ENCODE data around the gene PSMB7. TPM values are rescaled to one million over a fixed set of nuclear protein-coding genes. Genes with fewer than 3 reads are reported as not detected.

The PSMB7 gene
- total RNA-seq, 4 donors from 2014 or later, result 84.3 to 178 (median 135) TPM

DNA sequence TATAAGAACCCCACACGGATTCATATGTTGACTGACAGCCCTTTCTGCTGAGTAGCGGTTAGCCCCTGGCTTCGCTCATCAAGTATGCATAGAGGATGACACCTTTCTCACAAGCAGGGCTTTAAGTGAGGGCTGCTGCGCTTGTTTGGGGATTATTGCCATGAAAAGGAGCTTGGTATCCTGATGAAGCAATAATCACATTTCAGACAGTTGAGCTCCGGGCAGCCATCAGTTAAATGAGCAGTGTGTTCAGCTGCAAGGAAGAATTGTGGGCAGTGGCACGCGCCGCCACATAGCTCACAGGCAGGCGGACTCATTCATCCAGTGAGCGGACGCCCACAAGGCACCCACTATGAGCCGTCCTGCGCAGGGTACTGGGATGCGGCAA is 79.9 kb downstream of the PSMB7 start:
- H3K27ac ChIP-seq, result no peak overlapping the region
- H3K9me3 ChIP-seq, result no peaks in the 10 kb centered on the region
- 87 to 95% methylated on average over 11 to 14 of the region's 14 CpGs for WGBS, 2 donors
- no peak for DNase-seq
- TF ChIP-seq CTCF (IDR thresholded peaks at IDR 0.05) (no peak), POLR2A (IDR thresholded peaks at IDR 0.05) (no peak)
- no peak overlapping the region for H3K4me3 ChIP-seq (replicated peaks in 1 of 3)
- no peaks in the 10 kb centered on the region for H3K27me3 ChIP-seq
- intact Hi-C loops (cut with DNase I), result no loop called here
- no peaks in the 10 kb centered on the region for H3K36me3 ChIP-seq
- H3K4me1 ChIP-seq, result no peaks in the 10 kb centered on the region

DNA sequence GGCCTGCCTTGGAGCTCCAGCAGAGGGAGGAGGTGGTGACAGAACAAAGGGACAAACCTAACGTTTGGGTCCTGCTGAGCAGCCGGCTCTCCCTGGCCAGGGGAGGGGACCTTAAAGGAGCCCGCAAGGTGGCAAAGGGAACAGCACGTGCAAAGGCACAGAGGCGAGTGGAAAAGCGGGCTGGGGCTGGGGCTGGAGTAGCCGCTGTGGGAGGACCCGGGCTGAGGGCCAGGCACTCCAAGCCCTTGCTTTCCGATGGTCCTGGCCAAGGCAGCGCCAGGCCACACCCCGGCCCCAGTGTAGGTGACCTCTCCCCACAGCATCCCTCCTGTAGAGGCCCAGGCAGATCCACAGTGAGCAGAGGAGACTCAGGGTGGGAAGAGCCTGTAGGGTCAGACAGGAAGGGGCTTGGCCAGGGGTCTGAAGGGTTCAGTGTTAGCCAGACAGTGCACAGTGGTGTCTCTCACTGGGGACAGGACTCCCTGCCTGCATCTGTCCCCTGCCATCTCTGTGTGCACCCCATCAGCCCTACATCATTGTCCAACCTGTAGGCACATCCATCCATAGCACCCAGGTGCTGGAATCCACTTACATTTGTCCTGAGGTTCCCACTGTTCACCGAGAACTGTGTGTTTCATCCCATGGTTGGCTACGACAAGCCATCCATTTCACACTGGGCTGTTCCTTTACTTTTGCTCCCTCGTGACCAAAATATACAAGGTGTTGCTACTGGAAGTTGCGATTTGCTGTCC is 80.5 kb downstream of the PSMB7 start:
- Histone ChIP-seq H3K4me3 (replicated peaks in 1 of 3) (no peak overlapping the region), H3K36me3 (no peaks in the 10 kb centered on the region)

DNA sequence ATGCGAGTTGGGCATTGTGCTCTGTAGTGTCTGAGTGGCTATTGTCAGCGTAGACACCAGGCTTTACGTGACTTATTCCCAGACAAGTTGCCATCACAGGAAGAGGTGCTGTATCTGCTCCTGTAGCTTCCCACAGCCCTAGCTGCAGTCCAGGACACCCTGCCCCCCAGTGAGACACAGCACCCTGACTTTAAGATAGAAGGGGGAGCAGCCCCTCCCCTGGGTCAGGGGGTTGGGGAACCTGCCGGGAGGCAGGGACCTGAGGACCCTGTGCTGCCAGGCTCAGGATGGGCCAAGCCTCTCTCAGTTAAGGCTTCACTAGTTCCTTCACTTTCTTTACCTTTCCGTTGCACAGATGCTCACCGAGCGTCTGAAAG is 82.1 kb downstream of the PSMB7 start:
- WGBS, 2 donors, result 91 to 96% methylated on average over 7 of the region's 7 CpGs
- no peaks in the 10 kb centered on the region for H3K36me3 ChIP-seq
- no peak for DNase-seq
- intact Hi-C loops (cut with DNase I), result no loop called here
- no peak overlapping the region for H3K4me3 ChIP-seq (replicated peaks in 1 of 3)
- H3K9me3 ChIP-seq, result no peaks in the 10 kb centered on the region
- no peak overlapping the region for H3K27ac ChIP-seq
- H3K4me1 ChIP-seq, result no peaks in the 10 kb centered on the region
- no peaks in the 10 kb centered on the region for H3K27me3 ChIP-seq
- TF ChIP-seq CTCF (IDR thresholded peaks at IDR 0.05), result no peak
- no peak for TF ChIP-seq POLR2A (IDR thresholded peaks at IDR 0.05)

More for the DNA sequence above, 80.5 kb downstream of the PSMB7 start:
- no peak overlapping the region for H3K27ac ChIP-seq
- H3K27me3 ChIP-seq, result no peaks in the 10 kb centered on the region
- H3K9me3 ChIP-seq, result no peaks in the 10 kb centered on the region
- 88 to 92% methylated on average over 7 to 15 of the region's 15 CpGs for WGBS, 2 donors
- TF ChIP-seq CTCF (IDR thresholded peaks at IDR 0.05), result no peak
- DNase-seq, result no peak
- intact Hi-C loops (cut with DNase I), result no loop called here
- no peaks in the 10 kb centered on the region for H3K4me1 ChIP-seq

DNA sequence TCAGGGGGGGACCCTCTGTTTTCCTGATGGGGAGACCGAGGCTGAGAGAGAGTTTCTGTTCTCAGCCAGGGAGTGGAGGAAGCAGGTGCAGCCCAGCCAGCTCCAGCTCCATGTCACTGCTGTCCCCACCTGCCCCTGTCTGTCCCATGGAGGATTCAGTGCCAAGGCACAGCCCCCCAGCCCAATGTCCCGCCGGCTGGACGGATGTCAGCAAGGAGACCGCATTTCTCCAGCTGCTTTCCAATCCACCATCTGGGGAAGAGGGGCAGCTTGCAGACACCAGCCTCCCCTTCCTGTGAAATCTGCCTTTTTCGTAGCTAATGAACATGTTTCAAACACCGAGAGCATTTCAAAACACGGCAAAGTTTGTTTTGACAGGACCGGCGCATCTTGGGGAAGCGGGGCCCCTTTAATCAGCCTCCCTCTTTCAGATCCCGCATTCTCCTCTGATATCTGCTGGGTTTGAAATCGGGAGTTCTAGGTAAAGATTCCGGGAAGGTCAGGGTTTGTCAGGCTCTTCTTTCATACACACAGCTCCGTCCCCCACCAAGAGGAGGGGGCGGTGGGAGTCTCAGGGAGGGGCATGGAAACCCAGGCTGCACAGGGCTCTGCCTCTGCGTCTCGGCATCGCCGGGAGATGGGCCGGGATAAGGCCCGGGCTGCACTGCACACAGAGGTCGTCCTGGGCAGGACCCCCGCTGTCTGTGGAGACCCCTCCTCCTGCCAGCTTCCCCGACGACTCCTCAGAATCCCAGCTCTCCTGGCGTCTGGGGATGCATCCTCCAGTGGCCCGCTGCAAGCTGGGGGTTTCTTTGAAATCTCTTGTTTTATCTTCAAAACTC is 82.7 kb downstream of the PSMB7 start:
- no peaks in the 10 kb centered on the region for H3K9me3 ChIP-seq
- H3K4me3 ChIP-seq (replicated peaks in 1 of 3), result no peak overlapping the region
- H3K4me1 ChIP-seq, result no peaks in the 10 kb centered on the region
- no peaks in the 10 kb centered on the region for H3K27me3 ChIP-seq
- WGBS, 2 donors, result 73 to 81% methylated on average over 25 to 27 of the region's 28 CpGs
- H3K27ac ChIP-seq, result no peak overlapping the region
- no peaks in the 10 kb centered on the region for H3K36me3 ChIP-seq
- no peak for TF ChIP-seq POLR2A (IDR thresholded peaks at IDR 0.05)
- no peak for TF ChIP-seq CTCF (IDR thresholded peaks at IDR 0.05)
- no peak for DNase-seq
- intact Hi-C loops (cut with DNase I), result no loop called here

DNA sequence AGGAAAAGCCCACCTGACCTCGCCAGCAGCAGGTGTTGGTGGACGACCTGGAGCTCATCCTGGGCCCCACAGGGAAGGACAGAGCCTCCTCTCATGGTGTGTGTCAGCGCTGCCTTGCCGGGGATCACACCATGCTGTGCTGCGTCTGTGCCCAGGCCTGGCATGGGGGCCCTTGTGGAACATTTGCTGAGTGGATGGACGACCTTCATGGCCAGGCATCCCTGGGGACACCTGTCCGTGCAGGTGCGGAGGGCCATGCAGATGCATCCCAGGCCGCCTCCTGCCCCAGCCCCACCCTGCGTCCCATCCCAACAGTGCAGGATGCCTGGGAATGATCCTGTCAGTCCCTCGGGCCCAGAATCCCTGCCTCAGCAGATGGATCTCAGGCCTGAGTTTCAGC is 83.7 kb downstream of the PSMB7 start:
- no peak for DNase-seq
- Histone ChIP-seq H3K27me3 (no peaks in the 10 kb centered on the region), H3K4me3 (replicated peaks in 1 of 3) (no peak overlapping the region), H3K9me3 (no peaks in the 10 kb centered on the region), H3K36me3 (no peaks in the 10 kb centered on the region), H3K27ac (no peak overlapping the region), H3K4me1 (no peaks in the 10 kb centered on the region)
- WGBS, 2 donors, result 50 to 88% methylated on average over 1 to 6 of the region's 11 CpGs
- no peak for TF ChIP-seq POLR2A (IDR thresholded peaks at IDR 0.05)
- TF ChIP-seq CTCF (IDR thresholded peaks at IDR 0.05), result no peak
- intact Hi-C loops (cut with DNase I), result no loop called here
